MM.1S (cell line): ENCODE results near the gene CST8.

ENCODE experiments used
- DNase-seq: peaks from one replicate; pipeline ENCODE4 v3.0.0-alpha.2; 2015
- H2AFZ ChIP-seq: fragments of 300-600 bp; sonication (generic); 2 replicates; pipeline ENCODE4 v1.6.0; 2016; ENCODE audit warnings: antibody characterized with exemption, low read length
- H3F3A ChIP-seq: fragments of 300-600 bp; sonication (generic); 2 replicates; pipeline ENCODE4 v1.6.1; 2016; ENCODE audit warnings: mild to moderate bottlenecking, antibody characterized with exemption, low read length, moderate library complexity, mixed read lengths; ENCODE audit not compliant: insufficient read depth
- H3K27ac ChIP-seq: fragments of 300-600 bp; sonication (generic); 2 replicates; pipeline ENCODE4 v1.5.1; 2016; ENCODE audit warnings: mild to moderate bottlenecking, low read length
- H3K27me3 ChIP-seq: fragments of 300-600 bp; sonication (generic); replicated peaks from 2 replicates; pipeline ENCODE4 v1.6.0; 2016; ENCODE audit warnings: low read length; ENCODE audit not compliant: insufficient read depth
- H3K36me3 ChIP-seq: fragments of 300-600 bp; sonication (generic); replicated peaks from 2 replicates; pipeline ENCODE4 v1.6.1; 2016; ENCODE audit warnings: mild to moderate bottlenecking, low read length, mixed read lengths; ENCODE audit not compliant: insufficient read depth
- H3K4me1 ChIP-seq: fragments of 300-600 bp; sonication (generic); 2 replicates; pipeline ENCODE4 v1.6.1; 2016; ENCODE audit warnings: low read length, mixed read lengths
- H3K4me2 ChIP-seq: fragments of 300-600 bp; sonication (generic); 2 replicates; pipeline ENCODE4 v1.6.0; 2016; ENCODE audit warnings: low read depth, low read length
- H3K4me3 ChIP-seq: fragments of 300-600 bp; sonication (generic); 2 replicates; pipeline ENCODE4 v1.5.1; 2016; ENCODE audit warnings: low read length, mixed read lengths
- H3K79me2 ChIP-seq: fragments of 300-600 bp; sonication (generic); 2 replicates; pipeline ENCODE4 v1.6.1; 2016; ENCODE audit warnings: mixed run types, low read length, mixed read lengths
- H3K9ac ChIP-seq: fragments of 300-600 bp; sonication (generic); 2 replicates; pipeline ENCODE4 v1.6.1; 2016; ENCODE audit warnings: low read length, mixed read lengths
- H3K9me2 ChIP-seq: fragments of 300-600 bp; sonication (generic); replicated peaks from 2 replicates; pipeline ENCODE4 v1.6.1; 2016; ENCODE audit warnings: mild to moderate bottlenecking, low read length, mixed read lengths; ENCODE audit not compliant: insufficient read depth
- H3K9me3 ChIP-seq: fragments of 300-600 bp; sonication (generic); replicated peaks from 2 replicates; pipeline ENCODE4 v1.6.1; 2016; ENCODE audit warnings: mild to moderate bottlenecking, low read length, mixed read lengths; ENCODE audit not compliant: insufficient read depth
- H4K20me1 ChIP-seq: fragments of 300-600 bp; sonication (generic); 2 replicates; pipeline ENCODE4 v1.6.1; 2016; ENCODE audit warnings: mild to moderate bottlenecking, low read length, moderate library complexity, mixed read lengths; ENCODE audit not compliant: insufficient read depth
- EZH2 ChIP-seq: fragments of 300-600 bp; sonication (generic); optimal IDR thresholded peaks from 2 replicates; pipeline ENCODE3; 2017; ENCODE audit warnings: low read depth, mild to moderate bottlenecking, antibody characterized with exemption, low read length, mixed read lengths
- EZH2phosphoT487 ChIP-seq: fragments of 300-600 bp; sonication (generic); IDR thresholded peaks from 2 replicates; pipeline ENCODE4 v1.6.1; 2018; ENCODE audit warnings: antibody characterized with exemption, low read length
- TF ChIP-seq, protein P1 (sequence below): fragments of 300-600 bp; sonication (generic); IDR thresholded peaks from 2 replicates; pipeline ENCODE4 v1.5.1; 2016; ENCODE audit warnings: antibody characterized with exemption, low read length, mixed read lengths

Gene CST8

DNA sequence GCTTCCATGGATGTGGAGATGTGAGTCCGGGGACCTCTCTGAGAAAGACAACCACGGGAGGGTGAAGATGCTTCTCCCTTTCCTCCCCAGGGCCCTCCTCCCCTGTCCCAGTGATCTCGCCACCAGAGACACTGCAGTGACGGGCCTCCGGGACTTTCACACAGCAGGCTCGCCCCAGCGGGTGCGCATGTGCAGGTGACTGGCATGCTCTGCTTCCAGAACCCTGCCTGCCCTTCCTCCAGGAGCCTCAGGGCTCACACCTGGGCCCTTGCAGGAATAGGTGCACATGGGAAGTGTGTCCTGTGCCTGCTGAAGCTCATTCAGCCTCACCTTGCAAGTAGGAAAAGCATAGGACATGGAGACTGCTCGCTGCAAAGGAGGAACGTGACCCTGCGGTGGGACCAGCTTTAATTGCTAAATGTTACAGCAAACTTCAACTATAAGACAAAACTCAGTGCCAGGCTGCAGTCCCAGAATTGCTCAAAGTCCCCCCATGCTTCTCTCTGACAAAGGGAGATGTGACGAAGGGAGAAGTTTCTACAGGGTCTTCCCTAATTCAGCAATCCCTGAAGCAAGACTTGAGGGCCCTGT lies 19.2 kb downstream of the CST8 start:
- H3K9me2 ChIP-seq = no peaks in the 10 kb centered on the region
- H3K36me3 ChIP-seq = no peaks in the 10 kb centered on the region
- no peaks in the 10 kb centered on the region for H4K20me1 ChIP-seq
- no peaks in the 10 kb centered on the region for H3K27me3 ChIP-seq
- H3K4me1 ChIP-seq = no peaks in the 10 kb centered on the region
- H3K4me2 ChIP-seq = no peak overlapping the region
- no peak for TF ChIP-seq EZH2phosphoT487
- no peak for TF ChIP-seq EZH2
- TF ChIP-seq, protein P1, sequence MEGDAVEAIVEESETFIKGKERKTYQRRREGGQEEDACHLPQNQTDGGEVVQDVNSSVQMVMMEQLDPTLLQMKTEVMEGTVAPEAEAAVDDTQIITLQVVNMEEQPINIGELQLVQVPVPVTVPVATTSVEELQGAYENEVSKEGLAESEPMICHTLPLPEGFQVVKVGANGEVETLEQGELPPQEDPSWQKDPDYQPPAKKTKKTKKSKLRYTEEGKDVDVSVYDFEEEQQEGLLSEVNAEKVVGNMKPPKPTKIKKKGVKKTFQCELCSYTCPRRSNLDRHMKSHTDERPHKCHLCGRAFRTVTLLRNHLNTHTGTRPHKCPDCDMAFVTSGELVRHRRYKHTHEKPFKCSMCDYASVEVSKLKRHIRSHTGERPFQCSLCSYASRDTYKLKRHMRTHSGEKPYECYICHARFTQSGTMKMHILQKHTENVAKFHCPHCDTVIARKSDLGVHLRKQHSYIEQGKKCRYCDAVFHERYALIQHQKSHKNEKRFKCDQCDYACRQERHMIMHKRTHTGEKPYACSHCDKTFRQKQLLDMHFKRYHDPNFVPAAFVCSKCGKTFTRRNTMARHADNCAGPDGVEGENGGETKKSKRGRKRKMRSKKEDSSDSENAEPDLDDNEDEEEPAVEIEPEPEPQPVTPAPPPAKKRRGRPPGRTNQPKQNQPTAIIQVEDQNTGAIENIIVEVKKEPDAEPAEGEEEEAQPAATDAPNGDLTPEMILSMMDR = no peak
- H3K4me3 ChIP-seq = no peak overlapping the region
- H2AFZ ChIP-seq = no peak overlapping the region
- H3K9ac ChIP-seq = no peak overlapping the region
- no peaks in the 10 kb centered on the region for H3K79me2 ChIP-seq
- no peak overlapping the region for H3K27ac ChIP-seq
- no peak for DNase-seq
- no peaks in the 10 kb centered on the region for H3F3A ChIP-seq
- H3K9me3 ChIP-seq = no peaks in the 10 kb centered on the region

DNA sequence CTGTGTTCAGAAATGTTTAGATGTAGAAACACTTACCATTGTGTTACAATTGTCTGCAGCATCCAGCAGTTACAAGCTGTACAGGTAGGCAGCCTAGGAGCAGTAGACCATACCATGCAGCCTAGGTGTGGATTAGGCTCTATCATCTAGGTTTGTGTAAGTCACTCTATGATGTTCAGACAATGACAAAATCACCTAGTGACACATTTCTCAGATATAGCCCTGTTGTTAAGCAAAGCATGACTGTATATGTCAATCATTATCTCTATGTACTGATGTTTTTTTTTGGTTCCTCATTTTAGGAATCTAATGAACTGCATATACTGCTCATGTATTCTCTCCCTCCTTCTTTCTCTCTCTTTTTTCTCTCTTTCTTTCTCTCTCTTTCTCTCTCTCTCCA lies 22.2 kb downstream of the CST8 start:
- H3K9ac ChIP-seq = no peak overlapping the region
- H4K20me1 ChIP-seq = no peaks in the 10 kb centered on the region
- H3K9me2 ChIP-seq = no peaks in the 10 kb centered on the region
- no peak overlapping the region for H2AFZ ChIP-seq
- H3K79me2 ChIP-seq = no peaks in the 10 kb centered on the region
- no peak for DNase-seq
- H3K4me1 ChIP-seq = no peaks in the 10 kb centered on the region
- H3K27ac ChIP-seq = no peak overlapping the region
- H3K36me3 ChIP-seq = no peaks in the 10 kb centered on the region
- no peaks in the 10 kb centered on the region for H3K27me3 ChIP-seq
- no peak overlapping the region for H3K4me3 ChIP-seq
- no peak overlapping the region for H3K4me2 ChIP-seq
- TF ChIP-seq, protein P1 = no peak
- TF ChIP-seq EZH2 (no peak), EZH2phosphoT487 (no peak)
- H3F3A ChIP-seq = no peaks in the 10 kb centered on the region
- H3K9me3 ChIP-seq = no peaks in the 10 kb centered on the region

DNA sequence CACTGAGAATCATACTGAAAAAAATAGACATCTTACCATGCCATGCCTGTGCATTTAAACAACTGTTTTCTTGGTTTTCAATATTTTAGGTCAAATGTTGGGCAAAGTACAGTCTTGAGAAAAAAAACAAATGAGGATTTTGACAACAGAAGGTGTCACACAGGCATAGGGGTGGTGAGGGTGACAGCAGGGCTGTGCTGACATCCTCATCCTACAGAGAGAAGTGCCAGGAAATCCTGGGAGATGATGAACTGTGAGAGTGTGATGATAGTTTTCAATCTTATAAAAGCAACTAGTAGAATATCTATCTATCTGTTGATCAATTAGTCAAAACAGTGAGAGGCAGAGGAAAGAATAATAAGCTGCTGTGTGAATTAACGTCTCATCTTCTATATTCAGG lies 23.9 kb downstream of the CST8 start:
- Histone ChIP-seq H3K4me1 (no peaks in the 10 kb centered on the region), H3K9ac (no peak overlapping the region), H3F3A (no peaks in the 10 kb centered on the region), H2AFZ (no peak overlapping the region), H3K27ac (no peak overlapping the region), H3K4me2 (no peak overlapping the region), H3K27me3 (no peaks in the 10 kb centered on the region), H3K36me3 (no peaks in the 10 kb centered on the region), H3K9me2 (no peaks in the 10 kb centered on the region), H4K20me1 (no peaks in the 10 kb centered on the region), H3K4me3 (no peak overlapping the region), H3K9me3 (no peaks in the 10 kb centered on the region), H3K79me2 (no peaks in the 10 kb centered on the region)
- no peak for DNase-seq
- TF ChIP-seq, protein P1 = no peak
- TF ChIP-seq EZH2 (no peak), EZH2phosphoT487 (no peak)
